Measurements from ENCODE around the gene ATP8A1. TPM values are rescaled to one million over a fixed set of nuclear protein-coding genes. Genes with fewer than 3 reads are reported as not detected.
A peak's percentile ranks its signal among the peaks of the same experiment; 100 is the strongest.

Gene ATP8A1
- total and polyA plus RNA-seq, 4 donors = 39.0 to 247 (median 83.1) TPM

DNA sequence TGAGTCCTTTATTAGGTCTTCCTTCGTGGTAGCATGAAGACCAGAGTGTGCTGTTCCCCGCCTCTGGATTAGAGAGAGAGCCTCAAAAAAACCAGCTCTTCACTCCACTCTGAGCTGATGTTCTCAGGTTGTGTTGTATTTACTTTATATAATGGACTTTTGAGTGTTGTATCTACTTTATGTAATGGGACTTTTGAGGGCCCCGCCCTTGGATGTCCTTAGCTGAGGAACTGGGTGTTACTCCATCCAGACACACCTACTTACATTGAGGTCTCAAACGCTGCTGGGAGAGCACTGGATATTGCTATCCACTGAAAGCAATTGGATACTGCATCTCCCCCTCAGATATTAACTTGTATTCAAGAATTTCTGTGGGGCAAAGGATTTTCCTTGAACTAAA lies 28.2 kb downstream of the ATP8A1 start:
- Histone ChIP-seq H3K4me3 (ENCODE audit: low read depth, low read length) (no peak overlapping the region), H3K9me3 (ENCODE audit: control insufficient read depth, insufficient read depth, low read length) (no peaks in the 10 kb centered on the region), H3K27ac (ENCODE audit: low read depth, low read length) (no peak overlapping the region), H3K36me3 (ENCODE audit: control insufficient read depth, insufficient read depth, low read length) (no peaks in the 10 kb centered on the region), H3K4me1 (ENCODE audit: control insufficient read depth, insufficient read depth, low read length) (peaks cover 3% of the 10 kb centered on the region), H3K27me3 (ENCODE audit: control insufficient read depth, insufficient read depth, low read length) (no peaks in the 10 kb centered on the region)
- WGBS (ENCODE audit: insufficient coverage) = no CpG with 5 or more reads among the region's 4 CpGs
- DNase-seq (ENCODE audit: low read depth in 4 of 6, low spot score in 6 of 6) = no peak

DNA sequence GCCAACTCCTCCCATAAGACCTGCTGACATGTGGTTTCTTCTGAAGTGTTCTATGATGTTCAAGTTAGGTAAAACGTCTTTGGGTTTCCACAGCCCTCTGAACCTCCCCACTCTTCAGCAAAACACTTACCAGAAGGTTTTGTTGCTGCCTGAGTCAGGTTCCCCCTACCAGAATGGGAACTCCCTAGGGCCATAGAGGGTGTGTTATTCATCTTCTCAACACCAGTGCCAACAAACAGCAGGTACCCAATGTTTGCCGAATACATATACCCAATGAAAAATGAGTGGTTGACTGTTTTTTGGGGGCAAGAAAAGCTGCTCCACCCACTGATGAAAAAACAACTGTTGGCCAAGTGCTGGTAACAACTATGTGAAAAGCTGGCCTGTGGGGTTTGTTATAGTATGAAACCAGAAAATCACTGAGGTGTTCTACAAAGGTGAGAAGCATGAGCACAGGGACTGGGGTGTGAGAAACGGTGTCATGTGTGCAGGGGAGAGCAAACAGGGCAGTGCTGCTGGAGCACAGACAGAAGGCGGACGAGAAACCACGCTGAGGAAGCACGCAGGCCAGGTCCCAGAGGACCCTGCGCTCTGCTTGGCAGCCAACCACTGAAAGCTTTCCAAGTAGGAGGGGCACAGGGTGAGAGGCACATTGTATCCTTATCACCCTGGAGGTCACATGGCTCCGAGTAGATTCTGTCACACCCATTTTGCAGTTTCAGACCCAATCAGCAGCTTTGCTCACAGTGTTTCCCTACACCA lies 28.8 kb downstream of the ATP8A1 start:
- Histone ChIP-seq H3K27me3 (ENCODE audit: control insufficient read depth, insufficient read depth, low read length) (no peaks in the 10 kb centered on the region), H3K36me3 (ENCODE audit: control insufficient read depth, insufficient read depth, low read length) (no peaks in the 10 kb centered on the region), H3K4me3 (ENCODE audit: low read depth, low read length) (no peak overlapping the region), H3K27ac (ENCODE audit: low read depth, low read length) (no peak overlapping the region), H3K4me1 (ENCODE audit: control insufficient read depth, insufficient read depth, low read length) (peaks cover 3% of the 10 kb centered on the region), H3K9me3 (ENCODE audit: control insufficient read depth, insufficient read depth, low read length) (no peaks in the 10 kb centered on the region)
- DNase-seq (ENCODE audit: low read depth in 4 of 6, low spot score in 6 of 6) = no peak
- WGBS (ENCODE audit: insufficient coverage) = 58% methylated on average over 6 of the region's 9 CpGs

DNA sequence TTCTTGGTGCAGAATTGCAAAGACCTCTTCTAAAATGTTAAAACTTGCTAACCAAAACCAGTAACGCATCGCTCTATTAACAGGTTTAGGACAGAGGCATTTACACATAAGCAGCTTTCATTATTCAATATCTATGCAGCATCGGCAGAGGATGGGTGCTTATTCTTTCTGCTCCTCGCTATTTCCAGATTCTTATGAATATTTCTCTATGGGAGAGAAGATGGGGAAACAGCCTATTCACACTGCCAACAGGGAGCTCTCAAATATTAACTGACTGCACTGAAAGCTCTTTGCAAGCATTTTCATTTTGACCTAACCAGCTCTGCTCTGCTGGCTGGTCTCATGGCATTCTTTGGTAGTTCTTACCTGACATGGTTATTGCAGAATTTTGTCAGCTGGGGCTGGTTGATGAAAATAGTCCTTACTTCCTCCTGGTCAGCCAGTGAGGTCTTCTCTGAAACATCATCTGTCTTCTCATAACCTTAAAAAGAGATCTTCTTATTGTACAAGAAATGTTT lies 30.2 kb downstream of the ATP8A1 start:
- Histone ChIP-seq H3K4me3 (ENCODE audit: low read depth, low read length) (no peak overlapping the region), H3K4me1 (ENCODE audit: control insufficient read depth, insufficient read depth, low read length) (peaks cover 3% of the 10 kb centered on the region), H3K36me3 (ENCODE audit: control insufficient read depth, insufficient read depth, low read length) (no peaks in the 10 kb centered on the region), H3K27me3 (ENCODE audit: control insufficient read depth, insufficient read depth, low read length) (no peaks in the 10 kb centered on the region), H3K9me3 (ENCODE audit: control insufficient read depth, insufficient read depth, low read length) (no peaks in the 10 kb centered on the region), H3K27ac (ENCODE audit: low read depth, low read length) (no peak overlapping the region)
- no peak for DNase-seq (ENCODE audit: low read depth in 4 of 6, low spot score in 6 of 6)
- WGBS (ENCODE audit: insufficient coverage) = no CpG with 5 or more reads among the region's 4 CpGs

DNA sequence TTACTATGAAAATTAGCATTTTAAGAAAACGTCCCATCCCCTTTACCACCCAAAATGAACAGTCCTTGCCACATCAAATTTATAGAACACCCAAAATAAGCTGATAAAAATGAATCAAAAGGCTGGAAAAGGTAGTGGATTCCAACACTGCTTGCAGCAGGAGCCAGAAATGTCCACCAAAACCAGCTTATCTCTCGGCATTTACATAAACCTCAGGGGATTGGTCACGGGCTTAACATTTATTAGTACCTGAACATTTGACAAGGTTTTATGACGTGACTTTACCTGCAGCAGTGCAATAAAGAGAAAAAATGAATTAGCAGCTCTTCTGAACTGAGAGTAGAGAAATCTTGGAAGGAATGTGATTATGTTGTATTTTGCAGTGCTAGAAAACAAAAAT lies 31.6 kb downstream of the ATP8A1 start:
- H3K9me3 ChIP-seq (ENCODE audit: control insufficient read depth, insufficient read depth, low read length) = no peaks in the 10 kb centered on the region
- peaks cover 3% of the 10 kb centered on the region for H3K4me1 ChIP-seq (ENCODE audit: control insufficient read depth, insufficient read depth, low read length)
- no peak overlapping the region for H3K27ac ChIP-seq (ENCODE audit: low read depth, low read length)
- no peaks in the 10 kb centered on the region for H3K27me3 ChIP-seq (ENCODE audit: control insufficient read depth, insufficient read depth, low read length)
- WGBS (ENCODE audit: insufficient coverage) = no CpG with 5 or more reads among the region's 4 CpGs
- no peak for DNase-seq (ENCODE audit: low read depth in 4 of 6, low spot score in 6 of 6)
- H3K36me3 ChIP-seq (ENCODE audit: control insufficient read depth, insufficient read depth, low read length) = no peaks in the 10 kb centered on the region
- no peak overlapping the region for H3K4me3 ChIP-seq (ENCODE audit: low read depth, low read length)

DNA sequence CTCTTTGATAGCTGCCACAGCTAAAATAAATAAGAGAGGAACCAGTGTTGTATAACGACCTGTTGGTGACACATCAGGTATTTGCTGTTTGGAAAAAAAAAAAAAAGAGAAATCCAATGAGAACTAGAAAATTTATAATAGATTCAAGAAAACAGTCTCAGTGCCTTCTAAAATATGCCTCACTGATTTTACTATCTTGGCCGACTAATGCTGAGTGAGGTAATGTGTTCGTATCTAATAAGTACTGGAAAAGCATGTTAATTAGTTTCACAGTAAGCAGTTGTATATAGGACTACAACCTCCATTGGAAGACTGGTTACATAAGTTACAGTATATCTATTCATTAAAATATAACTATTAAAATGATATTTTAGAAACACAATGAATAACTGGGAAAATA lies 32.4 kb downstream of the ATP8A1 start:
- peaks cover 3% of the 10 kb centered on the region for H3K4me1 ChIP-seq (ENCODE audit: control insufficient read depth, insufficient read depth, low read length)
- no peaks in the 10 kb centered on the region for H3K36me3 ChIP-seq (ENCODE audit: control insufficient read depth, insufficient read depth, low read length)
- H3K4me3 ChIP-seq (ENCODE audit: low read depth, low read length) = no peak overlapping the region
- H3K9me3 ChIP-seq (ENCODE audit: control insufficient read depth, insufficient read depth, low read length) = no peaks in the 10 kb centered on the region
- H3K27ac ChIP-seq (ENCODE audit: low read depth, low read length) = no peak overlapping the region
- WGBS (ENCODE audit: insufficient coverage) = no CpG with 5 or more reads among the region's 3 CpGs
- DNase-seq (ENCODE audit: low read depth in 4 of 6, low spot score in 6 of 6) = peak in 1 of 6 donors; percentile 63
- H3K27me3 ChIP-seq (ENCODE audit: control insufficient read depth, insufficient read depth, low read length) = no peaks in the 10 kb centered on the region

DNA sequence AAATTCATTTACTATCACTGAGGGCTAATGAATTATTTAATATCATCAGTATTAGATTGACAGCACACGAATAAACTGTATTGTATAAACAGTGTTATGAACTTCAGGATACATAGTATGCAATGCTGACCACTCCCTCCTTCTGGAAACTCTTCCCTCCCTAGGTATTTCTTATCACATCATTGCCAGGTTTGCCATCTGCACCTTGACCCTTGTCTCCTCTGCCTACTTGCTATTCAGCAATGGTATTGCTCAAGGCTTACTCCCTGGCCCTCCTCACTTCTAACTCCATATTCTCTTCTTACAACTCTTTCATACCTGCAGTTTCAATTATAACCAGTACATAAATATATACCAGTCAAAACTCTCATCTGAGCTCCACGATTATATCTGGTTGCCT lies 38.9 kb downstream of the ATP8A1 start:
- DNase-seq (ENCODE audit: low read depth in 4 of 6, low spot score in 6 of 6) = no peak
- Histone ChIP-seq H3K27ac (ENCODE audit: low read depth, low read length) (no peak overlapping the region), H3K36me3 (ENCODE audit: control insufficient read depth, insufficient read depth, low read length) (no peaks in the 10 kb centered on the region), H3K27me3 (ENCODE audit: control insufficient read depth, insufficient read depth, low read length) (no peaks in the 10 kb centered on the region), H3K4me1 (ENCODE audit: control insufficient read depth, insufficient read depth, low read length) (no peaks in the 10 kb centered on the region), H3K4me3 (ENCODE audit: low read depth, low read length) (no peak overlapping the region), H3K9me3 (ENCODE audit: control insufficient read depth, insufficient read depth, low read length) (no peaks in the 10 kb centered on the region)
- 88% methylated on average over 1 of the region's 2 CpGs for WGBS (ENCODE audit: insufficient coverage)

DNA sequence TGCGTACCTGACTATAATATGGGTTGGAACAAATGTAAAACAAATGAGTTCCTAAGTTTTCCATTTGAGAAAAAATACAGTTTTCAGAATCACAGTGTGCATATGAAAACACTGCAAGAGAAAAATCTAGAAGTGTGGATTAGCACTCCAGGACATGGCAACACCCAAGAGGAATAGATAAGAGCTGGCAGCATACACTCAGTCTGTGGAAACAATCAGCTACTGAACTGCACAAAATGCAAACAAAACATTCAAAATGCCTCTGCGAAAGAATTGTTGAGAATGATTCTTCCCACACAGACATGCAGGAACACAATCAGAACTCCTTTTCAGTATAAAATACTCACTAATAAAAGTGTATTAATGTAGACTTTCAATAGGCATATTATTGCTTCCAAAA lies 39.9 kb downstream of the ATP8A1 start:
- Histone ChIP-seq H3K4me1 (ENCODE audit: control insufficient read depth, insufficient read depth, low read length) (no peaks in the 10 kb centered on the region), H3K4me3 (ENCODE audit: low read depth, low read length) (no peak overlapping the region), H3K9me3 (ENCODE audit: control insufficient read depth, insufficient read depth, low read length) (no peaks in the 10 kb centered on the region), H3K36me3 (ENCODE audit: control insufficient read depth, insufficient read depth, low read length) (no peaks in the 10 kb centered on the region), H3K27ac (ENCODE audit: low read depth, low read length) (no peak overlapping the region), H3K27me3 (ENCODE audit: control insufficient read depth, insufficient read depth, low read length) (no peaks in the 10 kb centered on the region)
- DNase-seq (ENCODE audit: low read depth in 4 of 6, low spot score in 6 of 6) = no peak
- no CpG with 5 or more reads among the region's 2 CpGs for WGBS (ENCODE audit: insufficient coverage)

DNA sequence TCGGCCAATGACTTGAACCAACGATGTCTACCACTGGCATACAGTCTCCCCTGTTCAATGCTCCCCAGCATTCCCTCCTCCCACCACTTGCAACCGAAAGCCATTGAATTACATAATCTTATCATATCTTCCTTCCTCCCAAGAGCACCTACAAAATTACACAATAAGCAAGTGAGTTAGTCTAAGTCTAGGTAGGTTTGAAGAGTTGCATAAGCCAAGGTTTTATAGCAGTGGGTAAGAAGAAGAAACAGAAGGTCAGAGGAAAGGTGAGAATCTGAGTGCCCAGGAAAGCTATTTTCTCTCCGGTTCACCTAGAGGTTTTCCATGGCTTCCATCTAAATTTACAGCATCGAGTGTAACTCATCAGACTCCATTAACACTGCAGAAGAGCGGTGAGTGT lies 40.3 kb downstream of the ATP8A1 start:
- Histone ChIP-seq H3K9me3 (ENCODE audit: control insufficient read depth, insufficient read depth, low read length) (no peaks in the 10 kb centered on the region), H3K4me3 (ENCODE audit: low read depth, low read length) (no peak overlapping the region), H3K27me3 (ENCODE audit: control insufficient read depth, insufficient read depth, low read length) (no peaks in the 10 kb centered on the region), H3K36me3 (ENCODE audit: control insufficient read depth, insufficient read depth, low read length) (no peaks in the 10 kb centered on the region), H3K27ac (ENCODE audit: low read depth, low read length) (no peak overlapping the region), H3K4me1 (ENCODE audit: control insufficient read depth, insufficient read depth, low read length) (no peaks in the 10 kb centered on the region)
- WGBS (ENCODE audit: insufficient coverage) = no CpG with 5 or more reads among the region's 6 CpGs
- no peak for DNase-seq (ENCODE audit: low read depth in 4 of 6, low spot score in 6 of 6)

DNA sequence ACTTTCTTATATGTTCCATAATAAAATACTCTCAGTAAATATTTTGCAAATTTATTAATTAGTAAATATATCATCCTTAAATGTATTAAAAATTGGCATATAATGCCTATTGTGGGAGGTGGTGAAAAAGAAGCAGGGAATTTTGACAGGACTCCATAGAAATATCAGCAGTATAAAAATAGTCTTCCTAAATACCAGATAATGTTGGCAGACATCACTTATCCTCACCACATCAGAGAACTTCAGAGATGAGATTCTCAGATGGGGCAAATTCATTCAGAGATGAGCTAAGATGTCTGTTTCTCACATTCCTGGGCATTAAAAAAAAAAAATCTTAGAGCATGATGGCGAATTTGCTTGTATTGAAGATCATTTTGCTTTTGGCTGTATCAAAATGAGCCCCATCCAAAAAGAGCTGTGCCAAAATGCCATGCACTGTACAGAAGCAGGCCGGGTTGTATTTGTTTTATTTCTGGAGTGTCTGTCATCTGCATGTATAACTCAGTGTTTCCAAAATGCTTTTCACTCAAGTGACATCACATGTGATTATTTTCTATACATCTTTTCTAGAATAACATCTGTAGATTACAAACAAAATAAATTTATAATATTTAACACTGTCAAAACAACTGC lies 41.7 kb downstream of the ATP8A1 start:
- H3K4me3 ChIP-seq (ENCODE audit: low read depth, low read length) = no peak overlapping the region
- no peaks in the 10 kb centered on the region for H3K4me1 ChIP-seq (ENCODE audit: control insufficient read depth, insufficient read depth, low read length)
- H3K27ac ChIP-seq (ENCODE audit: low read depth, low read length) = no peak overlapping the region
- no peaks in the 10 kb centered on the region for H3K36me3 ChIP-seq (ENCODE audit: control insufficient read depth, insufficient read depth, low read length)
- H3K27me3 ChIP-seq (ENCODE audit: control insufficient read depth, insufficient read depth, low read length) = no peaks in the 10 kb centered on the region
- 100% methylated on average over 1 of the region's 2 CpGs for WGBS (ENCODE audit: insufficient coverage)
- no peaks in the 10 kb centered on the region for H3K9me3 ChIP-seq (ENCODE audit: control insufficient read depth, insufficient read depth, low read length)
- peak in 1 of 6 donors; percentile 49 for DNase-seq (ENCODE audit: low read depth in 4 of 6, low spot score in 6 of 6)

DNA sequence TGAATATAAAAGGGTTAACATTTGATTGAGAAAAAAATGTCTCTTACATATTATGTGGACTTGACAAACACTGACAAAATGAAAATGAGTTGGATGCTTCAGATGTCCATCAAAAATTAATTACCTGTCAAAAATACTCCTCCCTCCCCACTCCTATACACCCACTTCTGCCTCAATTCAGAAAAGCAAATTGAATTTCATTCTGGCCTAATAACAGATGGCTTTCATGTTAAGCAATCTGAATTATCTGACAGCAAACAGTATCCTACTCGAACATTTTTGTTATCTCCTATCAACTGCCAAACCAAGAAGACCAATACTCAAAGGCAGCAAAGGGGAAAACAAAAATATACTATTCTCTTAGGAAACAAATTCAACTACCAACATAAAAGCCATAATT lies 44.0 kb downstream of the ATP8A1 start:
- WGBS (ENCODE audit: insufficient coverage) = no CpG with 5 or more reads among the region's 1 CpG
- H3K4me1 ChIP-seq (ENCODE audit: control insufficient read depth, insufficient read depth, low read length) = no peaks in the 10 kb centered on the region
- H3K27ac ChIP-seq (ENCODE audit: low read depth, low read length) = no peak overlapping the region
- no peak overlapping the region for H3K4me3 ChIP-seq (ENCODE audit: low read depth, low read length)
- no peaks in the 10 kb centered on the region for H3K27me3 ChIP-seq (ENCODE audit: control insufficient read depth, insufficient read depth, low read length)
- no peaks in the 10 kb centered on the region for H3K9me3 ChIP-seq (ENCODE audit: control insufficient read depth, insufficient read depth, low read length)
- no peaks in the 10 kb centered on the region for H3K36me3 ChIP-seq (ENCODE audit: control insufficient read depth, insufficient read depth, low read length)
- DNase-seq (ENCODE audit: low read depth in 4 of 6, low spot score in 6 of 6) = no peak

Data from spinal cord (tissue), 10 donors.